Nephron progenitor cell (in vitro differentiated cells): ENCODE results near the gene BSG.

Source experiments
- DNase-seq: peaks from one replicate; pipeline ENCODE4 v3.0.0; 2021
- H3K27ac Mint-ChIP-seq: 2 replicates; pipeline ENCODE4 v1.8.0; 2021; ENCODE audit warnings: mild to moderate bottlenecking, moderate library complexity, mixed read lengths
- H3K27me3 Mint-ChIP-seq: 2 replicates; pipeline ENCODE4 v1.8.0; 2021; ENCODE audit warnings: mild to moderate bottlenecking, low read depth, mixed read lengths; ENCODE audit not compliant: poor library complexity
- H3K36me3 Mint-ChIP-seq: 2 replicates; pipeline ENCODE4 v1.8.0; 2021; ENCODE audit warnings: low read depth, mixed read lengths
- H3K4me1 Mint-ChIP-seq: 2 replicates; pipeline ENCODE4 v1.8.0; 2021; ENCODE audit warnings: mixed read lengths
- H3K4me3 Mint-ChIP-seq: 2 replicates; pipeline ENCODE4 v1.8.0; 2021; ENCODE audit warnings: mild to moderate bottlenecking, moderate library complexity, mixed read lengths
- H3K9me3 Mint-ChIP-seq: 2 replicates; pipeline ENCODE4 v1.8.0; 2021; ENCODE audit warnings: mild to moderate bottlenecking, moderate library complexity, mixed read lengths
- TF ChIP-seq, protein P1 (sequence below): fragments of 200-600 bp; sonication (generic); IDR thresholded peaks from 2 replicates; pipeline ENCODE4 v1.5.0; 2021; ENCODE audit warnings: antibody characterized with exemption

Gene BSG

DNA sequence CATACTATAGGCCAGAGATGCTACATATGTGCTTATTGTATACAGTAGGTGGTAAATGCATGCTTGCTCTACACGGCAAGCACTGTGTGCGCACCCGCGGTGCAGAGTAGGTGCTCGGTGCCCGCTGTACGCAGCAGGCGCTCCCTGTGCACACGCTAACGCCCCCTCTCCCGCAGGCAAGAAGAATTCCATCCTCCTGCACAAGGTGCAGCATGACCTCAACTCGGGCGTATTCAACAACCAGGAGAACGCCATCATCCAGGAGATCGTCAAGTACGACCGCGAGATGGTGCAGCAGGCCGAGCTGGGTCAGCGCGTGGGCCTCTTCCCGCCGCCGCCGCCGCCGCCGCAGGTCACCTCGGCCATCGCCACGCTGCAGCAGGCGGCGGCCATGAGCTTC, 43.2 kb downstream of the BSG start:
- Mint-ChIP-seq H3K4me1 (peaks cover 11% of the 10 kb centered on the region), H3K36me3 (peaks cover 52% of the 10 kb centered on the region), H3K4me3 (no peak overlapping the region), H3K27me3 (no peaks in the 10 kb centered on the region), H3K9me3 (no peaks in the 10 kb centered on the region), H3K27ac (no peak overlapping the region)
- no peak for DNase-seq
- TF ChIP-seq, protein P1, sequence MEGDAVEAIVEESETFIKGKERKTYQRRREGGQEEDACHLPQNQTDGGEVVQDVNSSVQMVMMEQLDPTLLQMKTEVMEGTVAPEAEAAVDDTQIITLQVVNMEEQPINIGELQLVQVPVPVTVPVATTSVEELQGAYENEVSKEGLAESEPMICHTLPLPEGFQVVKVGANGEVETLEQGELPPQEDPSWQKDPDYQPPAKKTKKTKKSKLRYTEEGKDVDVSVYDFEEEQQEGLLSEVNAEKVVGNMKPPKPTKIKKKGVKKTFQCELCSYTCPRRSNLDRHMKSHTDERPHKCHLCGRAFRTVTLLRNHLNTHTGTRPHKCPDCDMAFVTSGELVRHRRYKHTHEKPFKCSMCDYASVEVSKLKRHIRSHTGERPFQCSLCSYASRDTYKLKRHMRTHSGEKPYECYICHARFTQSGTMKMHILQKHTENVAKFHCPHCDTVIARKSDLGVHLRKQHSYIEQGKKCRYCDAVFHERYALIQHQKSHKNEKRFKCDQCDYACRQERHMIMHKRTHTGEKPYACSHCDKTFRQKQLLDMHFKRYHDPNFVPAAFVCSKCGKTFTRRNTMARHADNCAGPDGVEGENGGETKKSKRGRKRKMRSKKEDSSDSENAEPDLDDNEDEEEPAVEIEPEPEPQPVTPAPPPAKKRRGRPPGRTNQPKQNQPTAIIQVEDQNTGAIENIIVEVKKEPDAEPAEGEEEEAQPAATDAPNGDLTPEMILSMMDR: no peak

DNA sequence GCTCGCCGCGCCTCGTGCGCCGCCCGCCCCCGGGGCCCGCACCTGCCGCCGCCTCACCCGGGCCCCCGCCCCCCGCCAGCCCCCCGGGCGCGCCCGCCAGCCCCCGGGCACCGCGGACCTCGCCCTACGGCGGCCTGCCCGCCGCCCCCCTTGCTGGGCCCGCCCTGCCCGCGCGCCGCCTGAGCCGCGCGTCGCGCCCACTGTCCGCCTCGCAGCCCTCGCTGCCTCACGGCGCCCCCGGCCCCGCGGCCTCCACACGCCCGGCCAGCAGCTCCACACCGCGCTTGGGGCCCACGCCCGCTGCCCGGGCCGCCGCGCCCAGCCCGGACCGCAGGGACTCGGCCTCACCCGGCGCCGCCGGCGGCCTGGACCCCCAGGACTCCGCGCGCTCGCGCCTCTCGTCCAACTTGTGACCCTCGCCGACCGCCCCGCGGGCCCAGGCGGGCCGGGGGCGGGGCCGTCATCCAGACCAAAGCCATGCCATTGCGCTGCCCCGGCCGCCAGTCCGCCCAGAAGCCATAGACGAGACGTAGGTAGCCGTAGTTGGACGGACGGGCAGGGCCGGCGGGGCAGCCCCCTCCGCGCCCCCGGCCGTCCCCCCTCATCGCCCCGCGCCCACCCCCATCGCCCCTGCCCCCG, 43.8 kb downstream of the BSG start:
- no peak overlapping the region for H3K4me3 Mint-ChIP-seq
- no peaks in the 10 kb centered on the region for H3K9me3 Mint-ChIP-seq
- no peaks in the 10 kb centered on the region for H3K27me3 Mint-ChIP-seq
- no peak for DNase-seq
- TF ChIP-seq, protein P1: no peak
- H3K27ac Mint-ChIP-seq: no peak overlapping the region
- peaks cover 47% of the 10 kb centered on the region for H3K36me3 Mint-ChIP-seq
- H3K4me1 Mint-ChIP-seq: peaks cover 5% of the 10 kb centered on the region

DNA sequence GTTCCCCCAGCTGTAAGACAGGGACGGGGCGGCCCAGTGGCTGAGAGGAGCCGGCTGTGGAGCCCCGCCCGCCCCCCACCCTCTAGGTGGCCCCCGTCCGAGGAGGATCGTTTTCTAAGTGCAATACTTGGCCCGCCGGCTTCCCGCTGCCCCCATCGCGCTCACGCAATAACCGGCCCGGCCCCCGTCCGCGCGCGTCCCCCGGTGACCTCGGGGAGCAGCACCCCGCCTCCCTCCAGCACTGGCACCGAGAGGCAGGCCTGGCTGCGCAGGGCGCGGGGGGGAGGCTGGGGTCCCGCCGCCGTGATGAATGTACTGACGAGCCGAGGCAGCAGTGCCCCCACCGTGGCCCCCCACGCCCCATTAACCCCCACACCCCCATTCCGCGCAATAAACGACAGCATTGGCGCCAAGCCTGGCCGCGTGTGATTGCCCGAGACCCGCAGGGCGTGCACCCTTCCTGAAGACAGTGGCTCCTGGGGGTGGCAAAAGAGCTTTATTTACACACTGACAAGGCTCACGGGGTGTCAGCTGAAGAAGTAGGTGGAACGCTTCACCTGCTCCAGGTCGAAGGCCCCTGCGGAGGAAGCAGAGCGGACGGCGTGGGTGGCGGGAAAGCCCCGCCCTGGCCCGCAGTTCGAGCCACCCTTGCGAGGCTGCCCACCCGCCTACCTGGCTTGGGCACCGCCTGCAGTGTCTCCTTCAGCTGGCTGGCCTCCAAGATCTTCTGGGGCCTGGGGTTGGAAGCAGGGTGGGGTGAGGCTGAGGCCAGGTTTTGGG, 44.5 kb downstream of the BSG start:
- Mint-ChIP-seq H3K27ac (no peak overlapping the region), H3K4me1 (no peaks in the 10 kb centered on the region), H3K4me3 (no peak overlapping the region), H3K9me3 (no peaks in the 10 kb centered on the region), H3K27me3 (no peaks in the 10 kb centered on the region), H3K36me3 (peaks cover 47% of the 10 kb centered on the region)
- TF ChIP-seq, protein P1: no peak
- DNase-seq: no peak

DNA sequence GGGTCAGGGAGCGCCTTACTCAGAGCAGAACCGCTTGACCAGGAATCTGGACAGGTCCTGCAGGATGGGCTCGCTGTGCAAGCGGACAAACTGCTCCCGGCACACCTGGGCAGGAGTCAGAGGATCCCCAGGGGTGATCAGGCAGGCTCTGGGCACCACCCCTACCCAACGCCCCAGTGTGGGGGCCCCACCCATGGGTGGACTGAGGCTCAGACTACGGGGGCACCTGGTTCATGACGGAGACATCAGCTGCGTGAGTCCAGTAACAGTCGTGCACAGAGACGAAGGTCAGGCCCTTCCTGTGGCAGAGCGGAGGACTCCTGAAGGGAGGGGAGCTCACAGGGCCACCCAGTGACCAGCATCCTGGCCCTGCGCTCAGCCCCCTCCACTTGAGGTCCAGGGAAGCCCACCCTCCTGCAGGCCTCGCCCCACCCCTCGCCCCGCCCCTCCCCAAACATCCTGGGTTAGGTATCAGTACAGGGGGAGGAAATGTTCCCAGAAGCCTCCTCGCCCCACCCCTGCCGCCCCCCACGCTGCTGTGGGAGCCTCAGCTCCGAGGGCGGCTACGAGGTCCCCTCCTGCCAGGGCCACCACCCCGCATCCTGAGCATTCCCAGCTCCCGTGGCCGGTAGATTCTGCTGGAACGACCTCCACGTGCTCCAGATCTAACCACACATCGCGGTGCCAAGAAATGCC, 45.3 kb downstream of the BSG start:
- DNase-seq: no peak
- no peaks in the 10 kb centered on the region for H3K9me3 Mint-ChIP-seq
- no peaks in the 10 kb centered on the region for H3K27me3 Mint-ChIP-seq
- H3K36me3 Mint-ChIP-seq: peaks cover 41% of the 10 kb centered on the region
- H3K27ac Mint-ChIP-seq: no peak overlapping the region
- TF ChIP-seq, protein P1: no peak
- no peak overlapping the region for H3K4me3 Mint-ChIP-seq
- no peaks in the 10 kb centered on the region for H3K4me1 Mint-ChIP-seq

DNA sequence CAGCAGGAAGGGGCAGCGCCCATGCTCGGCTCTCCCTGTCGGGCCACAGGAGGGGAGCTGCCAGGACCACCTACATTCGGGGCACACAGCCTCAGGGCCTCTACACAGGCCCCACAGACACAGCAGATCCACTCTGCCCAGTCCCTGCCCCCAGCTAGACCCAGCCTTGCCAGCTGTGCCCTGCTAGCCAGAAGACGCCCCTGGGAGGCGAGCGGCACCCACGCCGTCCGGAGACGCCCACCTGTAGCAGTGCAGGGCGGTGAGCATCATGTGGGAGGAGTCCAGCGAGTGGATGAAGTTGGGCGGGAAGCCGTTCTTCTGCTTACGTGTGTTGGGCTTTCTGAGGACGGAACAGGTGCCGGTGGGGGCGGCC, 45.8 kb downstream of the BSG start:
- Mint-ChIP-seq H3K4me1 (no peaks in the 10 kb centered on the region), H3K27me3 (no peaks in the 10 kb centered on the region), H3K36me3 (peaks cover 36% of the 10 kb centered on the region), H3K4me3 (no peak overlapping the region), H3K27ac (no peak overlapping the region), H3K9me3 (no peaks in the 10 kb centered on the region)
- TF ChIP-seq, protein P1: no peak
- DNase-seq: no peak
